AG04449 (cell line): ENCODE data around the gene MICALL2.

Experiments used
- CTCF ChIA-PET: fragments of 350-600 bp; formaldehyde crosslinking; extraction: SDS; loops from one replicate; lab custom pipeline; 2021; ENCODE audit warnings: antibody characterized with exemption; lab: Yijun Ruan, JAX
- POLR2A ChIA-PET: fragments of 400-600, 350-600 bp; formaldehyde crosslinking; extraction: SDS; loops from one replicate; lab custom pipeline; 2020; ENCODE audit warnings: antibody characterized with exemption, inconsistent platforms; lab: Yijun Ruan, JAX
- DNase-seq: peaks from one replicate; pipeline ENCODE4 v3.0.0-alpha.2; 2010; ENCODE audit warnings: low read depth, low spot score
- H3K4me3 ChIP-seq: 2 replicates; pipeline ENCODE4 v1.5.1; 2011; ENCODE audit warnings: low read depth, mild to moderate bottlenecking, control low read depth, low read length
- TF ChIP-seq, protein P1 (sequence below): IDR thresholded peaks from one replicate; pipeline ENCODE4 v1.5.1; 2011; ENCODE audit warnings: mild to moderate bottlenecking, moderate library complexity, low read length, control low read depth, inconsistent platforms; ENCODE audit not compliant: insufficient read depth; ENCODE audit errors: missing control alignments

MICALL2 gene

DNA sequence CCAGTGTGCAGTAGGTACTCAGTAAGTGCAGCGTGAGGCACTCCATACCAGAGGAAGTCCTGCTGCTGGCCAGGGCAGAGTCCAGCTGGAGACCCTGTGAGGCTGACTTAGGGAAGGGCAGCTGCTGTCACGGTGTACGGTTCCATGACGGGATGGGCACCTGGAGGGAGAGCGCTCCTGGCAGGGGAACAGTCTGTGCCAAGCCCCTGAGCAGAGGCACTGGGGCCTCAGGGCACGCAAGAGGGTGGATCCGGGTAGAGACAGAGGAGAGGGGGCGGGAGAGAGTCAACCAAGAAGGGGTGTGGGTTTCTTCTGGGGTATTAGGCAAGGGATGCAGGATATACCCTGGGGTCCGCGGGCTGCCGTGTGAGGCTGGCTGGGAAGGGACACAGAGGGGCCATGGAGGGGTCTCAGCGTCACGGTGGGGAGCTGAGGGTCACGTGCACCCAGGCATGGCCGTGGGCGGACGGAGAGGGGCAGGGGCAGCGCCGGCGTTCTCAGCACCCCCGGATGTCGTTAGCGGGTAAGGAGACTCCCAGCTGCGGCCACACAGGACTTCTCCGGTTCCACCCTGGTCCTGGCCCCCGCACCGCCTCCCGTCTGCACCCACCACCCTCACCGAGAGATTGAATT lies 70.5 kb downstream of the MICALL2 start:
- no peak for DNase-seq
- TF ChIP-seq, protein P1, sequence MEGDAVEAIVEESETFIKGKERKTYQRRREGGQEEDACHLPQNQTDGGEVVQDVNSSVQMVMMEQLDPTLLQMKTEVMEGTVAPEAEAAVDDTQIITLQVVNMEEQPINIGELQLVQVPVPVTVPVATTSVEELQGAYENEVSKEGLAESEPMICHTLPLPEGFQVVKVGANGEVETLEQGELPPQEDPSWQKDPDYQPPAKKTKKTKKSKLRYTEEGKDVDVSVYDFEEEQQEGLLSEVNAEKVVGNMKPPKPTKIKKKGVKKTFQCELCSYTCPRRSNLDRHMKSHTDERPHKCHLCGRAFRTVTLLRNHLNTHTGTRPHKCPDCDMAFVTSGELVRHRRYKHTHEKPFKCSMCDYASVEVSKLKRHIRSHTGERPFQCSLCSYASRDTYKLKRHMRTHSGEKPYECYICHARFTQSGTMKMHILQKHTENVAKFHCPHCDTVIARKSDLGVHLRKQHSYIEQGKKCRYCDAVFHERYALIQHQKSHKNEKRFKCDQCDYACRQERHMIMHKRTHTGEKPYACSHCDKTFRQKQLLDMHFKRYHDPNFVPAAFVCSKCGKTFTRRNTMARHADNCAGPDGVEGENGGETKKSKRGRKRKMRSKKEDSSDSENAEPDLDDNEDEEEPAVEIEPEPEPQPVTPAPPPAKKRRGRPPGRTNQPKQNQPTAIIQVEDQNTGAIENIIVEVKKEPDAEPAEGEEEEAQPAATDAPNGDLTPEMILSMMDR, result no peak
- CTCF ChIA-PET, result no interaction called here
- no peak overlapping the region for H3K4me3 ChIP-seq
- POLR2A ChIA-PET, result no interaction called here

DNA sequence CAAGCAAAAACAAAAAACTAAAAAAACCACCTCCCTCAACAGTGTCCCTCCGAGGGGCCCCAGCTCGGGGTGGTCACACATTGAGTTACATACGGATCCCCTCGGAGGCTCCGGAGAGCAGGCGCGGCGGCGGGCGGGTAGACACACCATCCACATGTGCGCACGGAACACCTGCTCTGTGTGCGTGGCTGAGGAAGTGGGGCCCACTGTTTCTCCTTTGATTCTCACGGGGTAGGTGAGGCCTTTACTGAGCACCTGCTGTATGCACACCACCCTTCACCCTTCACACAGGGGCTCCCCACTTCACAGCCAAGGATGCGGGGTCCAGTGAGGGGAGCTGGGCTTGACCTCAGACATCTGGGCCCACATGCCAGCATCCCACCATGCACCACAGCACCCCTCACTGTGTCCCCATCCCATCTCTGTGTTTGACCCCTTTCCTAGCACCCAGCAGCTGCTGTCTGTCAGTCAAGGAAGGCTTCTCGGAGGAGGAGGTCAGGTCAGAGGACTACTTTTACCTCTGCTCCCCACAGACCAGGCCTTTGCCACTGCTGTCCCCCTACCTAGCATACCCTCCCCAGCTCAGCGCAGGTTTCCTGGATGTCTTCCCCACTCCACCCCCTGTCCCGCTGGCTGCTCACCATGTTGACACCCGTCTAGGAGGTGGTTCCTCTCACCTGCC lies 71.1 kb downstream of the MICALL2 start:
- no peak overlapping the region for H3K4me3 ChIP-seq
- POLR2A ChIA-PET, result no interaction called here
- CTCF ChIA-PET, result no interaction called here
- TF ChIP-seq, protein P1, result no peak
- no peak for DNase-seq

DNA sequence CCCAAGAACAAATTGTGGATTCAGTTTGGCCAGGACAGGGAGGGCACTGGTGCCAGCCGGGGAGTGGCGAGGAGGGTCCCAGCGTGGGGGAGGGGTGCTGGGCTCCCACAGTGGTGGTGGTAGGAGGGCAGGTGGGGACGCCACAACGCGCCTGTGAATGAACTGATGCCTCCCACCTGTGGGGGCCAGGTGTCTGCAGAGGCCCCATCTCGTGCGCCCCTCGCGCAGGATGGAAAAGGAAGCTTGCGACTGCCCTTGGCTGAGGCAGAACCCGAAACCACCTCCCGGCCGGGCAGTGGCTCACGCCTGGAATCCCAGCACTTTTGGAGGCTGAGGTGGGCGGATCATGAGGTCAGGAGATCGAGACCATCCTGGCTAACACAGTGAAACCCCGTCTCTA lies 72.0 kb downstream of the MICALL2 start:
- ChIA-PET CTCF (no interaction called here), POLR2A (no interaction called here)
- TF ChIP-seq, protein P1, result no peak
- no peak overlapping the region for H3K4me3 ChIP-seq
- no peak for DNase-seq

DNA sequence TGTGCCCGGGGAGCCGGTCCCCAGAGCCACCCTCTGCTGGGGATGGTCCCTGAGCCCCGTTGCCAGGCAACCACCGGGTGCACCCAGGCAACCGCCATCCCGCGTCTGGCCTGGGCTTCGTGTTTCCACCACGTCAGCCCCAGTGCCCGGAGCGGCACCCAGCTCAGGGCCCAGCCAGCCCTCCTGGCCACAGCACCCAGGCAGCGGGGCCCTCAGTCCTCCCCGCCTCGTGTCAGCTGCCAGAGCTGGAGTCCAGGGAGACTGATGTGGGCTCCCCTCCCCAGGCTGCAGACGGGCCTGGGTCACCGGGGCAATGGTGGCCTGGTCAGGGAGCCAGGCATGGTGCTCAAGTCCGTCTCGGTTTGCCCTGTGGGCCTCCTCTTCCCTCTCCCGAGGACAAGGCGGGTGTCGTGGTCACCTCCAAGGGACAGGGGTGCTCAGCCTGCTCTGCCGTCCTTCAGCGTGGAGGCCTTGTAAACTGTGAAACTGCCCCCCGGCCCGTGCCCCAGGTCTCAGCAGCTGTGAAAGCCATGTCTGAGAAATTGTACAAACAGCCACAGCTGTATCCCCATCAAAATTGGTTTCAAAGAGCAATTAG lies 72.5 kb downstream of the MICALL2 start:
- TF ChIP-seq, protein P1, result no peak
- DNase-seq, result no peak

DNA sequence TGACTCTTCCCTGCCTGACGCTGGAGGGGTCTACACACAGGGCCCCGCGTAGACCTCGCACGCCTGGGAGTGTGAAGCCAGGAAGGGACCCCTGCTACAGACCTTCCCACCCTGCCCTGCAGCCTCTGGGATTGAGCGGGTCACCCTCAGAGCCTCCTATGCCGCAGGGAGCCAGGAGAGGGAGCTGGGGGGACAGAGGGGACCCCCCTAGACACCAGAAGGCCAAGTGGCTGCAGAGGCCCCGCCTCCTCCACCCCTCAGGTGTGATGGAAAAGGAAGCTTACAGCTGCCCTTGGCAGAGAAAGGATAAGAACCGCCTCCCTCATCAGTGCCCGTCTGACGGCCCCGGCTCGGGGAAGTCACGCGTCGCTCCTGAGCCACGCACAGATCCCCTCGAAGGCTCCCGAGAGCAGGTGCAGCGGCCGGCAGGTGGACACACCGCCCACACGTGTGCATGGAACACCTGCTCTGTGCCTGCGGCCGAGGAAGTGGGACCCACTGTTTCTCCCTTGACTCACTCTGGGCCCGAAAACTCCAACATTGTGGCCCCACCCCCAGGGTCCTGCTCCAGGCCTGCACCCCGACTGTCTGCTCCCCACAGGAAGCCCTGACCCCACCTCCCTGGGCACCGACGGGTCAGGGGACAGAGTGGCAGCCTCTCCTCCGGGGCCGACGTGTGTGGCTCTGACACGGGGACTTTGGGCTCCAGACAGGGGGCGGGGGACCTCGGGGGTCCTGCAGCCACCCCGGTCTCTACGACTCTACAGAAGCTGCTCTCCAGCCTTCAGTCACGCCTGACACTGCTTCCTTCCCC lies 73.3 kb downstream of the MICALL2 start:
- ChIA-PET POLR2A (no interaction called here), CTCF (no interaction called here)
- TF ChIP-seq, protein P1, result no peak
- no peak overlapping the region for H3K4me3 ChIP-seq
- DNase-seq, result no peak

More for the DNA sequence above, 72.5 kb downstream of the MICALL2 start:
- ChIA-PET POLR2A (no interaction called here), CTCF (no interaction called here)
- no peak overlapping the region for H3K4me3 ChIP-seq
